HG02973 (cell line): Measurements from ENCODE around the gene HOXB6.

Experiments
- ATAC-seq: cut with Tn5 transposase; IDR thresholded peaks from one replicate; pipeline ENCODE4 v1.9.1; 2021; ENCODE audit warnings: moderate library complexity; ENCODE audit not compliant: unreplicated experiment

Gene HOXB6

DNA sequence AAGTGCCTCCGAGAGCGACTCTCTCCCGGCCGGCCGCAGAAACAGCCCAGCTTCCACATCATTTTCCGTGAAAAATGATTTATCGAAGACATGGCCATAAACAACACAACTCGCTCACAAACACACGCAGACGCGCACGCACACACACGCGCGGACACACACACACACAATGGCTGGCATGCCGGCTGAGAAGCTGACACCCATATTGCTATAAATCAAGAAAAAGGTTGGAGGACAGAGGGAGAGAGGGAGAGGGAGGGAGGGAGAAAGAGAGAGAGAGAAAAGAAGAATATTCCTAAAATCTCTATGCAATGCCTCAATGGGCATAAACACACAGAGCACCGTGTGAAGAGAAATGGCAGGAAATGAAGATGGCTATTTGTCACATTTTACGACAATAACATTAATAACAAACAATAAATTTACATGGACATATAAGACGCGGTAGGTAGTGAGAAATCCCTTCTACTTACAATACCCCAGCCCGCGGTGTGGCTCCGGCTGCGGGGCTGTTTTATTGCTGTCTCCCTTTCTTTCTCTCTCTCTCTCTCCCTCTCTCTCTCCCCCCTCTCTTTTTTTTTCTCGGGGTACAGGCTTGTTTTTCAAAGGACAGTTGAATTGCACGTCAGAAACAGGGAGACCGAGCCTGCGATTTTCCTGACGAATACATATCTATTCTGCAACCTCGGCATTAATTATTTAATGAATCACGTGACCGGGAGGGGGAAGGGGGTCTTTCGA is 36.1 kb downstream of the HOXB6 start:
- no peak for ATAC-seq

DNA sequence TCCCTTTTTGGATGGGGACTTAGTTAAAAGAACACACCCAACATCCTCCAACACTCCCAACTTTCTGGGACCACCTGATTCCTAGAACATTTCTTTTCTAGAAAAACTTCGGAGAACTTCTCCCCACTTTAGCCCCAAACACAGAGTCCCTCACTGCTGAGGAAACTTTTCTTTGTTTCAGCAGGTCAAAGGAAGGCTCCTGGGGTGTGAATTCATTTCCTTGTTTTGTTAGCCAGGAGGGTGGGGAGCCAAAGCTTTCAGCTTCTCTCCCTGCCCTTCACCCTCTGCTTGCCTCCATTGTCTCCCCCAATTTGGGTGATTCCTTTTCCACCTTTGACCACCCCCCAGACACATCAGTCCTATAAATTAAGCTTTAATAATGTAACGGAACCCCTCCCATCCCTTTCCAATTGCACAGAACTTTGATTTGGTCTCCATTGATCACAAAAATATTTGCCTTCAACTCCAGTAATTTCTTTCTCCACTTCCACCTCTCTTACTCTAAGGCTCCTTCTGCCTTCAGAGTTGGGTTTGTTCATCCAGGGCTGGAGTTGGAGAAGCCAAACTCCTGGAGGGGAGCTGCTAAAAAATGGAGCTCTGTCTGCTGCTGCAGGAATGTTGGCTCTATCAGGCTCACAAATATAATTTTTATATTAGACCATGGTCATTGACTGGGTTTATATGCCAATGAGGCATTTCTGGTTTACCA is 37.0 kb downstream of the HOXB6 start:
- no peak for ATAC-seq

DNA sequence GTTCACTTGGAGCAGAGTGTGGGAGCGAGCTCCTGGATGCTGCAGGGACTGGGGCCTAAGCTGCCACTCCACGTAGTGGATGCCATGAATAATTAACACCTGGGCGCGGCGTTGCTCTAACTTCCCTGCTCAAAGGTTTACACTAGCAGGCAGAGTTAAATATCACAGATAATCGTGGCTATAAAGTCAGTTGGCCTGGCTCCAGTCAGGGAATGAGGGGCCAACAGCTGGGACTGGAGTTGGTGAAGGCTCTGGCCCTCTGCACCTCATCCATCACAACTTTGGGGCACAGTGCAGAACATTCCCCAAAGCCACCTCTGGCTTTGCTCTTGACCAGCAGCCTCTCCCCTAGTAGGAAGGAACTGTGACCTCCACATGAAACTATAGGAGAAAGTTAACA is 37.6 kb downstream of the HOXB6 start:
- no peak for ATAC-seq

DNA sequence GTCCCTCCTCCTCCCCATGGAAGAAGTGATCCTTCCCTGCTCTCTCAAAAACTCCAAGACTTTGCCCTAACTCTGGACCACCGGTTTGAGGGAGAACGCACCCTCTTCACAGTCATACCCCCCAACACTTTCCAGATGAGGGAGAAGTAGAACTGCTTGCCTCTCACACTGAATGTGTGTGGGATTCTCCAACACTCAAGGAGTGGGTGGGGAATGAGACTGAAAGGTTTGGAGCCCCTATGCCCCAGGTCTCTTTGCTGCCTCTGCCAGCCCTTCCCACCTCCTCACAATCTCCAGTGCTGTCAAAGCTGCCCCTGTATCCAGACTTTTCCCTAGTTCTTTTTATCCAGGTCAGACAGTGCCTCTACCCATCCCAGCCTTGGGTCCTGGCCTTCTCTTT is 38.1 kb downstream of the HOXB6 start:
- ATAC-seq, result no peak

DNA sequence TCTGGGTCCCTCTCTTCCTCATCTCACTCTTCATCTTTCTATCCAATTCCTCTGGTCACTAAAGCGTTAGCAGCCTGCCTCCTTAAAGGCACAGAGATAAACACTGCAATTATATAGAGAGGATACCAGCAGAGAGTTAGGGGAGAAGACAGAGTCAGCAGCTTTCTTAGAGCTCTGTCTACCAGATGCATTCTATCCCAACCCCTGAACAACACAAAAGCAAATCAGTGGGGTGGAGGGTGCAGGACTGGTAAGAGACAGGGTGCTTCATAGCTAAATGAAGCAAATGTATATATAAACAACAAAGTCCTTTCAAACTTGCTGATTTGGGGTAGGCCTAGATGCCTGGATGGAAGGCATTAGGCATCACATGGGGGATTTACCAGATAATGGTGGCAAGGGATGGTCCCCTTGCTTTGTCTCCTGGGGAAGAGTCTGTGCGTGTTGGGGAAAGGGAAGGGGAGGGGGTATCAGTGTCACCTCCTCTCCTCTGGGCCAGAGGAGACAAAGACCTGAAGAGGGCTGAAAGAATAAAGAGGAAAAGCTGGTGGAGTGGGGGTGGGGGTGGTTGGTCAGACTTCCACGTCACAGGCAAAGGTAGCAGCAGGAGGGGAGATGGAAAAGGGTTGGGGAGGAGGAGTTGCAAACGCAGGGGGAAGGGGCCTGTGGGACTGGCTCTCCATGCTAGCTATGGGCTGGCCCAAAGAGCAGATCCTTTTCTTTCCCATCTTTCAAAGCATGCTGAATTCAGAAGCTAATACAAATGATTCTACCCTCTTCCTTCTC is 38.7 kb downstream of the HOXB6 start:
- no peak for ATAC-seq

DNA sequence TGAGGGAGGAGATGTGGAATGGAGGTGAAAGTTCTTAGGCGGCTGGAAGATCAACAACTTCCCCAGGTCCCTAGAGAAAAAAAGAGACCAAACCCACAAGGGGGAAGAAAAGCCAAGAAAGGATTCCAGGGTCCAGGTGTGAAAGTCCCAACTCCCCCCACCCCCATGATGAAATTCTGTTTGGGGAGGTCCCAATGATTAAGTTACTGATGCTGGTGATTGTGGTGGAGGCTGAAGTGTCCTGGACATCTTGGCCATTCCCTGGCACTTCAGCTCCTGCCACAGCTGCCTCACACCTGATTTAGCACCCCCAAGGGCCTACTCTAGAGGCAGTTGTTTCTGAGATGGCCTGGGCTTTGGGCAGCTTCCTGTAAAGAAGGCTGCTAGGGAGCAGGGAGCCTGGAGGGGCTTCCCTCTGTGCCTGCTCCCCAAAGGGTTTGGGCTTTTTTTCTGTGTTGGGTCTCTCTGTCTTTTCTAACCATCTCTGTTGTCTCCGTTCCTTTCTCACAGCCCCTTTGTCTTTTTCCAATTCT is 39.7 kb downstream of the HOXB6 start:
- ATAC-seq, result no peak

DNA sequence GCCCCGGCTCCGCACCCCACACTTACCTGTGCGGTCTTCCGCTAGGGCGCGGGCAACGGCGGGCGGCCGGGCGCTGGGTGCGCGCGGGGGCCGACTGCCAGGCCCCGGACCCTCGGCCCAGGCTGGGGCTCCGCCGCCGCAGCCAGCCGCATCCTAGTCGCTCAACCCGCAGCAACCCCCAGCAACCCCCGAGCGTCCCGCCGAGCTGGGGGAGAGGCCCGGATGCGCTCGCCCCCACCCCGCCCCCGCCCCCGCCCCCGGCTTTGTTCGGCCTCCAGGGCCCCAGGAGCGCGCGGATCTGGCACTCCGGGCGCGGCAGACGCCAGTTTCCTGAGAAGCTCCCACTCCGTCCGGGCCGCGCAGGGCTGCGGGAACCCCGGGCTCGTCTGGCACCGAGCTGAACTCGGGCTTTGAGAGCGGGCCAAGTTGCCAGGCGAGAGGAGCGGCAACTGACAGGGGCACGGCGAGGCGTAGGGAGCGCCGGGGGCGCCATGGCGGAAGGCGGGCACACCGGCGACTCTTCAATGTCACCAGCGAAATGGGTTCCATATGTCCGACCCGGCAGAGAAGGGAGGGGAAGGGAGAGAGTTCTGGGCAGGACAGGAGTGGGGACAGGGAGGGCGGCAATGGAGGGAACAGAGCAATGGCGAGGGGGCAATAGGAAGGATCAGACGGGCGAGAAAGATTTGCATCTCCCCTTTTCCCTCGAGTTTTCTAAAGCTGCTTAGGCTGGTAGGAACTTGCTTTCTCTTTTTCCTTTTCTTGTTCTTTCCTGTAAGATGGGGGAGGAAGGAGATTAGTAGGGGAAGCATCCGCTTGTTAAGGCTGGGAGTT is 40.4 kb downstream of the HOXB6 start:
- ATAC-seq, result no peak

DNA sequence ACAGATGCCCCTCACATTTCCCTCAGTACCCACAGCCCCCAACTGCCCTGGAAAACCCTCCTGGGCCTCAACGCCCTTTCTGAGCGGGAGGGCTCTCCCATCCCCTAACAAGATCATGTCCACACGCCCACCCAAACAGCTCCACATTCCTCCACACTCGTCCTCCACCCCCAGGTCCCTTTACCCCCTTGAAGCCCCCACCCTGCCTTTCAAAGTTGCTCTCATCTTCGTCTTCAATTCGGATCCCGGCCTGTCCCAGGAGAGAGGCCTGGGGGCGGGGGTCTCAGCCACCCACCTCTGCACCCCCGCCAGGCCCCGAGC is 41.0 kb downstream of the HOXB6 start:
- ATAC-seq, result no peak

DNA sequence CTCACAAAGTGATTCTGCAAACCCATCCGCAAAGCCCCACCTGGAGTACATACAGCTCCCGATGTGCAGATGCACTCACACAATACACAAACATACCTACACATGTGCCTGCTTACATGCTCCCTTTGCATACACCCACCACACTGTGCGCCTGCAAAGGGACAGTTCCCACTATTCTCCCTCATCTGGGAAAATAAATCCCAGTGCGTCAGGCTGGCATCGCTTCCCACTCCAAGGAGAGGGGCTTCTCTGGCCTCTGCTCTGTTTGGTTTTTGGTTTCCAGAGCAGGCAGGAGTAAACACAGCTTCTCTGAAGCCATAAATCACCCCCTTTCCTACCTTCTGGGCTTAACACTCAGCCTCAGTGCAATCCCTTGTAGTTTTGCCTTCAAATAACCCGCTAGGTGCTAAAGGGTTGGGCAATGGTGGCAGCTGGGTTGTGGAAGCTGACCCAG is 41.4 kb downstream of the HOXB6 start:
- ATAC-seq, result no peak

DNA sequence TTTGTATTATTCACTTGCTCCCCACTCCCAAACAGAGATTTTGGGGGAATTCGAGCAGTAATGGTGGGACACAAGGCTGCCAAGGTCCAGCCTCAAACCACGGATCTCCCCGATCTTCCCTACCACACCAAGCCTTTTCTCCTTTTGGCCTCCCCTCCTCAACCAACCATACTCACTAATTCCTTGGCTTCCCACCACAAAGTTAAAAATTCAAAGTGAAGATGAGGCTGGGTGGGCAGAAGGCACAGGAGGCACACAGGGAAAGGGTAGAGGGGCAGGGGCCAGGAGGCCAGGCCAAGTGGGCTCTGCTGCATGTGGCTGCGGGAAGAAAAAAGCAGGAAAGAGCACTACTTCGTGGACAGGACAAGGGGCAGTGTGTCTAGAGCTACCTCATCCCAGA is 41.9 kb downstream of the HOXB6 start:
- no peak for ATAC-seq

DNA sequence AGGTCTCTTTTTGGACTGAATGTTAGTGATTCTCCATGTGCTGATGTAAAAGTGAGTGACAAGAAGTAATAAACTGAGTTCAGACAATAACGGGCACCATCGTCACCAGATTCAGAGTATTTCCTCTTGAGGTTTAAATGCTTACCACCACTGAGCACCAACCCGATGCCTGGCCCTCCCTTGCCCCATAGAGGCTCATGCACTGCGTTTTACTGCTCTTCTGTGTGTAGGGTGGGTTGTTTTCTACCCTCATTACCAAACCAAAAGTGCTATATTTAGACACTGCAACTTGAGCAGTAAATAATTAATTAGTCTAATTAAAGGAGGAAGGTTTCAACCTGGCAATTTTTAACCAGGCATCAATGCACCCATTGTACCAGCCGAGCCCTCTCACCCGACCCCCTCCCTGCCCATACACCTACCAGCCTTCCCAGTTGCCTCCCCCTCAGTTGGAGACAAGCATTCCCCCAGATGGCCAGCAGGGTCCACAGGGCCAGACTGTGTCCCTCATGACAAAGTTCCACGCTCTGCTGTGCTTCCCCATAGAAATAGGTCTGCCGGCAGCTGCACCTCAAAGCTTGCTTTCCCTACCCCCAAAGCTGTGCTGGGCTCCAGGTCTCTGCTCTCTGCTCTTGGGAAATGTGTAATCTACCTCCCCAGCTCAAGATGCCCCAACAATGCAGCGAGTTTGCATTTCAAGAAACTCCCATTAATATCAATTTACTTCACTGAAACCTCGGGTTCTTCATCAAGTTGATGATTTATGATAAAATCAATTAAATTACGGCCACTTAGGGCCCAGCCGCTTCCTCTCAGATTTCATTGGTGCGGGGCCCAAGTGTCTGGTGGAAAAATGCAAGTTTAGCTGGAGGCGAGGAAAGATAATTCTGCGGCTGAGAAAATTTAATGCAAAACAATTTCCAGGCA is 42.6 kb downstream of the HOXB6 start:
- no peak for ATAC-seq

DNA sequence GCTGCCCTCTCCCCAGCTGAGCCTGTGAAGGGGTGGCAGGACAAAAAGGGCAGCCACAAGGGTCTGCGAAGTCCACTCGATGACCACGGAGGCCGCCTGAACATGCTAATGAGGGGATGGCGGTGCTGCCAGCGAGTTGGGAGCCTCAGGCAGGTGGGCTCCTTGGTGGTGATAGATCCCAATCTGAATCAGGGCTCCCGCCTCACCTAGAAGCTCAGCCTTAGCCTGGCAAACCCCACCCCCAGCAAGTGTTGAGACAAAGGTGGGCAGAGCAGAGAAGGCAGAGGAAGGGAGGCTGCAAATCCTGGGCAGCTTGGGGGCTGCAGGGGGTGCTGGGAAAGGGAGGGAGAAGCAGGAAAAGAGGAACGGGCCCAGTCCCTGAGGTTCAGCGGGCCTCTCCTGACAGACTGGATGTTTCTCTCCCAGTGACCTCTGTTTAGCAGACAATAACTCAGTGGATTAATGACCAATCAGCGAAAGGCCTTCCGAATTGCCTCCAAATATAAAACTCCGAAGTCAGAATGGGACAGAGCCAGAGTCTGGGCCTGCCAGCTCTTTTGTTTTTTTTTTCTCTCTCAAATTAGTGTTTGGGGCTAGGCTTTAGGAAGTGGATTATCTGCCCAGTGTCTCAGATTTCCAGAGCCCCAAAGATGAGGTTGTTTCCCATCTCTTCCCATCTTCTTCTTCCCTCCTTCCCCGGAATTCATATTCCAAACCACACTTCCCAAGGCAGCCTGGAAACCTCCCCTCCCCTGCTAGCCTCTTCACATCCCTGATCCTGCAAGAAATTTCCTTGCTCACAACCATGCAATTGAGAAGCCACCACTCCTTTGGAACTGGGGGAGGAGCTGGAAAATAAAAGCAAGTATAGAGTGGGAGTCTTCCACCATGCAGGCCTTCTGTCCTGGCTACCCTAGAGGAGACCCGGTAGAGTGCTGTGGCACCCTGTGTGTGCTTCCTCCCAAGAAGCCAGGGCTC is 44.7 kb downstream of the HOXB6 start:
- no peak for ATAC-seq

DNA sequence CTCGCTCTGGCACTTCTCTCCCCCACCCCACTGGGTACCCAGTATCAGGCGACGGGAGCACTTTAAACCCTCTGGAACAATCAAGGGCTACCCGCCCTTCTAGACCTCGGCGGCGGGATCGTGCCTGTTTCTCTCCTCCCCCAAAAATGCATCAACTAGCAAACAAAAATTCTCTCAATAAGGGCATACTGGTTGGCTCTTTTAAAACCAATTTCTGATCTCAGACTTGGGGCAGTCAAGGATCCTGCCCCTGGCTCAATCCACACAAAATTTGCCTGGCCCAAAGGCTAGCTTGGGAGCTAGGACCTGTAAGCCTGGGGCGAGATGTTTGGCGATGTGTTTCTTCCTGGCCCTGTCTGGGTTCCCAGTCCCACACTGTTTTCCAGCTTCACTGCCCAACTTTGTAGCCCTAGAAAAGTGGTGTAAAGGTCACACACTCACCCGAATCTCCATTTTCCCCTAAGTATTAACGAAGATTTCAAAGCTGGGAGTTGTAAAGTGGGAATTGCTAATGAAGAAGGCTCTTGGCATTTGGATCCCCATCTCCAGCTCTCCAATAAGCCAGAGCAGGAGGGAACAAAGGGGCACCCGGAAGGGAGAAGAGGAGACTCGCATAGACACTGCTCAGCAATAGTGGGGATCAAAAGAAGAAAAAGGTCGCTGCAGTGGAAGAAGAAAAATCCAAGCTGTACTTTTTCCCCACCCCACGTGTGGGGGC is 45.5 kb downstream of the HOXB6 start:
- no peak for ATAC-seq

DNA sequence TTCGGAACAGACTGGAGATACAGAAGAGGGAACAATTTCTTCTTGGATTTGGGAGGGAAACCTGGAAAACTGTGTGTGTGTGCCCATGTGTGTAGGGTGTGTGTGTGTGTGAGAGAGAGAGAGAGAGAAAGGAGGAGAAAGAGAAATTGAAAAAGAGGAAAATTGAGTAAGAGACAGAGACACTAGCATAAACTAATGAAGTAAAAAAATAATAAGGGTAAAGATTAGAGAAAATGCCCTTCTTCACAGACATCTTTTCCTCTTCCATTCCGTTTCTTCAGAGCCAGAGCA is 46.0 kb downstream of the HOXB6 start:
- ATAC-seq, result no peak

DNA sequence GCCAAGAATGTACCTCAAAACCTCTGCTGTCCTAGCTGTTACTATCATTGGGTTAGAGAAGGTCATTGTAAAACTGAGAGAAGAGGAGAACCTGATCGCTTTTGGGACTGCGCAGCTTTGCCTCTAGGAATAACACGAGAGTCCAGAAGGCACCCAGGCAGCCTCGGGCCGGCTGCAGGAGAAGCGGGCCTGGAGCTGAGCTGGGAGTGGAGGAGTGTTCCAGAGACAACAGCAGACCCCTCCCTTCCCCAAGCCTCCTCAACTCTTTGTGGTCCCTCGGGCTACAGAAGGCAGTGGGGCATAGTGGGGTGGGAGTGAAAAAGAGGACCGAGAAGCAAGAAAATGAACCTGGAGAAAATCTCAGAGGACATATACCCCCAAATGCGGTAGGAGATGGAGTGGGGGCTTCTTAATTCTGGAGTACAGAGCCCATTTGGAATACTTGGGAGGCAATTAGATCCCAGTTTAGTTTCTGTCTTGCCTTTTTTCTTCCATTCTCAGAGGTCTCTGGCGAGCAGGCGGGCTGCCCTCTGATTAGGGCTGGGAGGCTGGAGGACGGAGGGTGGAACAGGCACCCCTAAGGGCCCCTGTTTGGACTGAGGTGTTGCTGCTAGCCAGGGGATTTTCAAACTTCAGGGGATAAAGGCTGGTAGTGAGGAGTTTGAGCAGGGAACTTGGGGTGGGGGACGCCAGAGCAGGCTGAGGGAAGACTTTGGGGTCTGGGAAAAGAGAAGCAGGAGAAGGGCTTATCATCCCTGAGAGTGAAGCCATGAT is 46.5 kb downstream of the HOXB6 start:
- no peak for ATAC-seq

DNA sequence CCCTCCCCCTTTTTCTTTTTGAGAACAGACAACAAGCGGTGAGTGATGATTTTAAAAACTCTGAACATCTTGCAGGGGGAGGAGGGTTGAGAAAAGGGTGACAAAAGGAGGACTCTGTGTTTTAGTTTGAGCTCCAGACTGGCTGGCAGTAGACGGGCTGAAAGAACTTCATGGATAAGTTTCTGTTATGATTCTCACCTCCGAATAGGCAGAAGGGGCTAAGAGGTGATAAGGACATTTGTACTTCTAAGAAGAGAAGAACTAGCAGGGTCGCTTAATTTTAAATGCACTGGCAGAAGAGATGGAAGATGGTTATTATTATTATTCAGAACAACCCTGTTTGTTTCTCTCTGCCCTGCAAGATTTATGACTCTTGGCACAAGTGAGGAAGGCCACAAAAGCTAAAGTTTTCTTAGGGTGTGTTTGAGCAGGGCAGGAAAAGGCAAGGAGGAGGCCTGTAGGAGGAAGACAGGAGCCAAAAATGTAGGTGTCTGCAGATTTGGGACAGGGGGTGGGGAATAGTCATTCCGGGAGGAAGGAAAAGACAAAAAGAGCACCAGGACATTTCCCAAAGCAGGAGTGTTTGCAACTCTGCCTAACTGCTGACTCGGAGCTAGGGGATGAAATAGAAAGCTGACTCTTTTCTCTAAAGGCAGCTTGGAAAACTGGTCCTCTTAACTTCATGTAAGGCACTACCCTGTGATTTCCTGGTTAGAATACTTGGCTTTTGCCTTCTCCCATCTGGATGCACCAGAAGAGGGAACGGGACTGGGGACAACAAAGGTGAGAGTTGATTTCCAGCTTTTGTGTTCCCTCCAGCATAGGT is 48.0 kb downstream of the HOXB6 start:
- no peak for ATAC-seq

DNA sequence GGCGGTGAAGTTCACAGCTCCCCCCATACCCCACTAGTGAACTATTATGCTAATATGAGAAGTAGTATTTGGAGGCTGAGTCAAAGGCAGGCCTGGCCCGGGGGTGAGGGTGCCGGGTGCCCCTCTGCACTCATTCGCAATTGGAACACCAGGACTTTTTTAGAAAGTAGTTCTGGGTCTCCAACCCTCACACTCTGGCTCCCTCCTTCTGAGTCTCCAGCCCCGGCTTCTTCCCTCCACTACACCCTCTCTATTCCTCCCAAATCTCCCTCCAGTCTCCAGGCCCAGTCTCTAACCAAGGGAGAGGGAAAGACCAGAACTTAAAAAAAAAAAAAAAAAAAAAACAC is 48.6 kb downstream of the HOXB6 start:
- no peak for ATAC-seq
